GM19351 (cell line): ENCODE results near the gene SELENOO.
"Not testable (repeated sequence)": the region's sequence is repeated elsewhere in the genome, so short reads cannot be mapped to it uniquely, and the experiment has no call there.

Experiments
- ATAC-seq: cut with Tn5 transposase; IDR thresholded peaks from one replicate; pipeline ENCODE4 v1.9.1; 2021; ENCODE audit warnings: mild to moderate bottlenecking, moderate library complexity; ENCODE audit not compliant: unreplicated experiment

Gene SELENOO

GRCh38 chr22:50198624-50199017 is 2.2 kb upstream of the SELENOO start:
- ATAC-seq = no peak

GRCh38 chr22:50199251-50199721 is 1.5 kb upstream of the SELENOO start:
- no peak for ATAC-seq

- ATAC-seq = peak; percentile 11
Observed at GRCh38 chr22:50199829-50200460, 866 bp upstream of the SELENOO start.

DNA sequence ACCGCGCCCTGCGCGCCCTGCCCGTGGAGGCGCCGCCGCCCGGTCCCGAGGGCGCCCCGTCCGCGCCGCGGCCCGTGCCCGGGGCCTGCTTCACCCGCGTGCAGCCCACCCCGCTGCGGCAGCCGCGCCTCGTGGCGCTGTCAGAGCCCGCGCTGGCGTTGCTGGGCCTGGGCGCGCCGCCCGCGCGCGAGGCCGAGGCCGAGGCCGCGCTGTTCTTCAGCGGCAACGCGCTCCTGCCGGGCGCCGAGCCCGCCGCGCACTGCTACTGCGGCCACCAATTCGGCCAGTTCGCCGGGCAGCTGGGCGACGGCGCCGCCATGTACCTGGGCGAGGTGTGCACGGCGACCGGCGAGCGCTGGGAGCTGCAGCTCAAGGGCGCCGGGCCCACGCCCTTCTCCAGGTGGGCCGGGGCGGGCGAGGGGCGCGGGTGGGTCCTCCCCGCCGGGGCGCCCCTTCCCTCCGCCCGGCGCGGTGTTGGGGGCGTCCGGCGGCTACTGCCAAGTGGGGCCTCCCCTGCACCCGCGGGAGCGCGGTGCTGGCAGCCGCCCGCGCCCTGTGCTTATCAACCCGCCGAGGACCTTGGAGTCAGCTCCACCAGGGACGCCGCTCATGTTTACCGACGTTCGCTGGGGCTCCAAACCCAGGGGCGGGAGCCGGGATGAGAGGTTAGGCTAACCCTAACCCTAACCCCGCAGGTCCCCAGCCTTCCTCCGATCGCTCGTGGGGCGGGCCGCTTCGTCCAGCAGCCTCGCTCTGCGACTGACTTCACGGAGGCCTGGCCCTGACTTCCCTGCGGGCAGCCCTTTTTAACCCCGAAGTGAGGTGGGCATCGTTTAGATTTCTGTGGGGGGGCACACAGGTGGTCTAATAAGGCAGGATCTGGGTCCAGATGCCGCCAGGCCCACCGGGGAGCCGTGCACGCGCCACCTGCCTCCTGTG is 649 bp downstream of the SELENOO start:
- peak; percentile 22 for ATAC-seq

GRCh38 chr22:50202130-50202666 is 1.4 kb downstream of the SELENOO start:
- ATAC-seq = no peak

GRCh38 chr22:50203288-50203687 is 2.5 kb downstream of the SELENOO start:
- ATAC-seq = no peak

DNA sequence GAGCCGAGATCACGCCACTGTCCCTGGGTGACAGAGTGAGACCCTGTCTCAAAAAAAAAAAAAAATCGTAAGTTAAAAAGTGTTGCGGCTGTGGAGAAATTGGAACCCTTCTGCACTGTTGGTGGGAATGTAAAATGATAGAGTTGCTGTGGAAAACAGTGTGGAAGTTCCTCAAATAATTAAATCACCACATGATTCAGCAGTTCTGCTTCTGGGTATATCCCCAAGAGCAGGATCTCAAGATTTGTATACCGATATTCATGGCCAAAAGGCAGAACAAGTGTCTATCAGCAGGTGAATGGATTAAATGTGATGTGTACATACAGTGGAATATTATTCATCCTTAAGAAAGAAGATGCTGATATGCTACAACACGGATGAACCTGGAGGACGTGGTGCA is 3.8 kb downstream of the SELENOO start:
- no peak for ATAC-seq

DNA sequence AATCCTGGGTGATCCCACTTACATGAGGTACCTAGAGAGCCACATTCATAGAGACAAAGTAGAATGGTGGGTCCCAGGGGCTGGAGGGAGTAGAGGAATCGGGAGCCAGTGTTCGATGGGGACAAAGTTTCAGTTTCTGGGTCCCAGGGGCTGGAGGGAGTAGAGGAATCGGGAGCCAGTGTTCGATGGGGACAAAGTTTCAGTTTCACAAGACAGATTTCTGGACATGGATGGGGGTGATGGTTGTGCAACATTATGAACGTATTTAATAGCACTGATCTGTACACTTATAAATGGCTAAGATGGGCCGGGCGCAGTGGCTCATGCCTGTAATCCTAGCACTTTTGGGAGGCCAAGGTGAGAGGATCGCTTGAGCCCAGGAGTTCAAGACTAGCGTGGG is 4.2 kb downstream of the SELENOO start:
- ATAC-seq = not testable (repeated sequence)

- ATAC-seq = no peak
Observed at GRCh38 chr22:50205781-50206569, 5.2 kb downstream of the SELENOO start.

GRCh38 chr22:50206599-50206998 is 5.8 kb downstream of the SELENOO start:
- no peak for ATAC-seq

GRCh38 chr22:50207383-50208140 is 6.8 kb downstream of the SELENOO start:
- no peak for ATAC-seq

DNA sequence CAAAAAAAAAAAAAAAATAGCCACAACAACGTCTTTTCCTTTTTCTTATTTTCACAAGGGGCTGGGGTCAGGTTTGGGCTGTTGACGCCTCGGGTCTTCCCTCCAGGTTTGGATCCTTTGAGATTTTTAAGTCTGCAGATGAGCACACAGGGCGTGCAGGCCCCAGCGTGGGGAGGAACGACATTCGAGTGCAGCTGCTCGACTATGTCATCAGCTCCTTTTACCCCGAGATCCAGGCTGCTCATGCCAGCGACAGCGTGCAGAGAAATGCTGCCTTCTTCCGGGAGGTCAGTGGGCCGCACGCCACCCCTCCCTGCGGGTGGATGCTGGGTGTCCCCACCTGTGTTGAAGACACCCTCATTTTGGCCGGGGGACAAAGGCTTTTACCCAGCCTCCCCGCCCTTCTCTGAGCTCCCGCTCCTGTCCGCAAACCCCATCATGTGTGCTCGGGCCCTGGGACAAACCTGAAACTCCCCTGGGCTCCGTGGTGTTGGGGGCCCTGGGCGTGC is 7.7 kb downstream of the SELENOO start:
- ATAC-seq = no peak

DNA sequence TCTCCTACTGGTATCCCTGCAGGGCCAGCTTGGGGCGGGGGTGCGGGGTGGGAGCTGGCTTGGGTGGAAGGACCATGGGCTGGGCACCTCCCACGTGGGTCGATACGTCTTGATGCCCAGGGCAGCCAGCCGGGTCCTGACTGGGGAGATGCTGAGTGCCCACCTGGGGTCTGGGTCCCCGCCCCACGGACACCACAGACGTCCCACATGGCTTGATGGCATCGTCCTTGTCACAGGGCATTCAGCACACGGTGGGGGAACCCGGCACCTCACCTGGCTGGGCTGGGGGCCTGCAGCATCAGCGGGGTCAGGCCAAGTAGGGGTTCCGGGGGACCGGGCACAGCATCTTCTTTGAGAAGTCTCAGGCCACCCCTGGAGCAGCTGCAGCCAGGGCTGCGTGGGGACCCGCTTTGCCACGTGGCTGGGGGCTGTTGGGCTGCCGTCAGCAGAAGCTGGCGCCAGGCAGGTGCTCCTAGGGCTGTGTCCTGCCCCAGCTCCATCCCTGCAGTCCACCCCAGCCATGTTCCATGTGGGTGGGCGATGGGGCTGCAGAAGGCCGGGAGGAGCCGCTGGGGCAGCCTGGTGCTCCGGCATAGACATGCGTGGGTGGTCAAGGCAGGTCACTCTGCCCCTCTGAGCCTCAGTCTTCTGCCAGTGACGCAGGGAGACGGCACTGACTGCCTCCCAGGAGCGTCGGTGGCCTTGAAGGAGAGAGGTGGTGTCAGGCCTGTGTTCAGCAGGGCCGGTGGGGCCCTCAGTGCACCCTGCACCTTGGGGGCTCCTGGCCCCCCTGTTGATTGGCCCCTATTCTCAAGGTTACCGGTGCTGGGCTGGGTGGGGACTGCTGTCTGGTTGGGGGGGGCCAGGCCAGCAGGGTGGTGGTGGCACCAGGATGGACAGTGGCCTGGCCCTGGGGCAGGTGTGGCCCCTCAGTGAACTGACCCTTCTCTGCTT is 8.4 kb downstream of the SELENOO start:
- ATAC-seq = no peak

GRCh38 chr22:50209893-50210292 is 9.1 kb downstream of the SELENOO start:
- ATAC-seq = no peak

DNA sequence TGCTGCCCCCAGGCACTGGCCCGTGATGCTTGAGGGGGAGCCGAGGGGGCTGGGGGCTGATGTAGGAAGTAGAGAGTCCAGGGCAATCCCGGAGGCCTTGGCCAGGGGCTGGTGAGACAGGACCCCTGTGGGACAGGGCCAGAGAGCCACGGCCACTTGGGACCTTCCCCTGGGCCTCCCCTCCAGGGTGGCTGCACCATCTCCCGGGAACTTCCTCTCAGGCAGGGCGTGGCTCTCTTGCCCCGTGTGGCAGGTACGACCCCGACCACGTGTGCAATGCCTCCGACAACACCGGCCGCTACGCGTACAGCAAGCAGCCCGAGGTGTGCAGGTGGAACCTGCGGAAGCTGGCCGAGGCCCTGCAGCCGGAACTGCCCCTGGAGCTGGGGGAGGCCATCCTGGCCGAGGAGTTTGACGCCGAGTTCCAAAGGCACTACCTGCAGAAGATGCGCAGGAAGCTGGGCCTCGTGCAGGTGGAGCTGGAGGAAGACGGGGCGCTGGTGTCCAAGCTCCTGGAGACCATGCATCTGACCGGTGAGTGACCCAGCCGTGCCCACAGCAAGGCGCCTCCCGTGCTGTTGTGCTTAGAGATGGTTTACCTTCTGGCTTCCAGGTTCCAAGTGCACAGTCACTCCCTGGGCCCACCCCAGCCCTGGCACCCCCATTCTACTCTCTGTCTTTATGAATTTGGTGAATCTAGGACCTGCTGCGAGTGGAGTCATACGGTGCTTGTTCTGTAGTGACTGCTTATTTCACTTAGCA is 9.7 kb downstream of the SELENOO start:
- no peak for ATAC-seq

GRCh38 chr22:50211147-50211546 is 10.3 kb downstream of the SELENOO start:
- ATAC-seq = no peak

- ATAC-seq = no peak
Observed at GRCh38 chr22:50213263-50213662, 12.5 kb downstream of the SELENOO start.
